ENCODE measurements around the gene SEM1.

GRCh38 chr7:96675548-96675947 is 34.1 kb downstream of the SEM1 start:
- TF ChIP-seq POLR2A (IDR thresholded peaks at IDR 0.05; ENCODE audit: low read length), result no peak
- no peak for TF ChIP-seq GATA1 (IDR thresholded peaks at IDR 0.05; ENCODE audit: low read depth, low read length)

Measured in erythroblast (primary cell).